Neural progenitor cell (in vitro differentiated cells): ENCODE results near the gene FUT7. TPM values are rescaled to one million over a fixed set of nuclear protein-coding genes. Genes with fewer than 3 reads are reported as not detected.
A peak's percentile ranks its signal among the peaks of the same experiment; 100 is the strongest.

Experiments
- DNase-seq: peaks from one replicate; pipeline ENCODE4 v3.0.0-alpha.2; 2016; ENCODE audit warnings: low spot score
- H2AFZ ChIP-seq: fragments of 200-600 bp; sonication (generic); replicated peaks from 2 replicates; pipeline ENCODE4 v1.6.1; 2016; ENCODE audit warnings: antibody characterized with exemption
- H3F3A ChIP-seq: fragments of 200-600 bp; sonication (generic); 2 replicates; pipeline ENCODE4 v1.6.1; 2016; ENCODE audit warnings: antibody characterized with exemption, low read depth
- H3K27ac ChIP-seq: fragments of 200-600 bp; sonication (generic); 2 replicates; pipeline ENCODE4 v1.5.1; 2016; ENCODE audit warnings: mild to moderate bottlenecking
- H3K27me3 ChIP-seq: fragments of 200-600 bp; sonication (generic); 2 replicates; pipeline ENCODE4 v1.6.1; 2016; ENCODE audit warnings: mild to moderate bottlenecking, moderate library complexity
- H3K36me3 ChIP-seq: fragments of 200-600 bp; sonication (generic); 2 replicates; pipeline ENCODE4 v1.5.1; 2016
- H3K4me1 ChIP-seq: fragments of 200-600 bp; sonication (generic); 2 replicates; pipeline ENCODE4 v1.6.1; 2016; ENCODE audit warnings: mixed run types
- H3K4me2 ChIP-seq: fragments of 200-600 bp; sonication (generic); 2 replicates; pipeline ENCODE4 v1.6.1; 2016
- H3K4me3 ChIP-seq: fragments of 200-600 bp; sonication (generic); 2 replicates; pipeline ENCODE4 v1.5.1; 2016
- H3K79me2 ChIP-seq: fragments of 200-600 bp; sonication (generic); 2 replicates; pipeline ENCODE4 v1.6.1; 2016; ENCODE audit warnings: low read depth
- H3K9ac ChIP-seq: fragments of 200-600 bp; sonication (generic); 2 replicates; pipeline ENCODE4 v1.6.1; 2016
- H3K9me3 ChIP-seq: fragments of 200-600 bp; sonication (generic); 2 replicates; pipeline ENCODE4 v1.5.1; 2016; ENCODE audit warnings: low read depth
- H4K20me1 ChIP-seq: fragments of 200-600 bp; sonication (generic); 2 replicates; pipeline ENCODE4 v1.6.1; 2016; ENCODE audit warnings: low read depth
- H3K27ac Mint-ChIP-seq: 3 replicates; pipeline ENCODE4 v1.8.0; 2021; ENCODE audit warnings: mixed read lengths
- H3K27me3 Mint-ChIP-seq: 2 replicates; pipeline ENCODE4 v1.8.0; 2022; ENCODE audit warnings: low read depth, mild to moderate bottlenecking, inconsistent platforms, moderate library complexity, mixed read lengths; ENCODE audit not compliant: insufficient read depth
- H3K36me3 Mint-ChIP-seq: 3 replicates; pipeline ENCODE4 v1.8.0; 2021; ENCODE audit warnings: mixed read lengths
- H3K4me1 Mint-ChIP-seq: 3 replicates; pipeline ENCODE4 v1.8.0; 2021; ENCODE audit warnings: mixed read lengths
- H3K4me3 Mint-ChIP-seq: 3 replicates; pipeline ENCODE4 v1.8.0; 2021; ENCODE audit warnings: mild to moderate bottlenecking, moderate library complexity, mixed read lengths
- H3K9me3 Mint-ChIP-seq: 3 replicates; pipeline ENCODE4 v1.8.0; 2020; ENCODE audit warnings: mixed read lengths
- CTCF ChIP-seq: fragments of 200-600 bp; sonication (generic); IDR thresholded peaks from 2 replicates; pipeline ENCODE4 v1.5.1; 2017; ENCODE audit warnings: antibody characterized with exemption, mild to moderate bottlenecking
- EZH2 ChIP-seq: fragments of 200-600 bp; sonication (generic); IDR thresholded peaks from 2 replicates; pipeline ENCODE4 v1.6.1; 2017; ENCODE audit warnings: antibody characterized with exemption, mild to moderate bottlenecking, moderate library complexity
- EZH2phosphoT487 ChIP-seq: fragments of 200-600 bp; sonication (generic); IDR thresholded peaks from 2 replicates; pipeline ENCODE4 v1.6.1; 2017; ENCODE audit warnings: antibody characterized with exemption
- total RNA-seq: library from RNA; depleted of rRNA; stranded (reverse); fragments of >200 nt; gene quantifications from 2 replicates; pipeline ENCODE4 v1.2.3, GENCODE V29; 2015; ENCODE audit warnings: low replicate concordance

Gene FUT7
- total RNA-seq, 1 donor from 2014 or later: not detected

GRCh38 chr9:137073992-137074399 lies 42.1 kb upstream of the FUT7 start:
- H3K36me3 ChIP-seq: no peaks in the 10 kb centered on the region
- H3K36me3 Mint-ChIP-seq: no peaks in the 10 kb centered on the region
- peaks cover 25% of the 10 kb centered on the region for H4K20me1 ChIP-seq
- no peaks in the 10 kb centered on the region for H3K9me3 Mint-ChIP-seq
- peaks cover 18% of the 10 kb centered on the region for H3K4me1 ChIP-seq
- no peak for DNase-seq
- no peak overlapping the region for H3K4me2 ChIP-seq
- peaks cover 26% of the 10 kb centered on the region for H3F3A ChIP-seq
- H3K27me3 Mint-ChIP-seq: peaks cover 45% of the 10 kb centered on the region
- peaks cover 8% of the 10 kb centered on the region for H3K4me1 Mint-ChIP-seq
- no peak overlapping the region for H3K4me3 Mint-ChIP-seq
- H3K79me2 ChIP-seq: no peaks in the 10 kb centered on the region
- no peaks in the 10 kb centered on the region for H3K9me3 ChIP-seq
- no peak overlapping the region for H3K9ac ChIP-seq
- H3K27me3 ChIP-seq: peaks cover 79% of the 10 kb centered on the region
- no peak overlapping the region for H3K4me3 ChIP-seq
- no peak overlapping the region for H3K27ac Mint-ChIP-seq
- H3K27ac ChIP-seq: no peak overlapping the region
- TF ChIP-seq EZH2: no peak
- TF ChIP-seq CTCF: no peak
- H2AFZ ChIP-seq: no peak overlapping the region

DNA sequence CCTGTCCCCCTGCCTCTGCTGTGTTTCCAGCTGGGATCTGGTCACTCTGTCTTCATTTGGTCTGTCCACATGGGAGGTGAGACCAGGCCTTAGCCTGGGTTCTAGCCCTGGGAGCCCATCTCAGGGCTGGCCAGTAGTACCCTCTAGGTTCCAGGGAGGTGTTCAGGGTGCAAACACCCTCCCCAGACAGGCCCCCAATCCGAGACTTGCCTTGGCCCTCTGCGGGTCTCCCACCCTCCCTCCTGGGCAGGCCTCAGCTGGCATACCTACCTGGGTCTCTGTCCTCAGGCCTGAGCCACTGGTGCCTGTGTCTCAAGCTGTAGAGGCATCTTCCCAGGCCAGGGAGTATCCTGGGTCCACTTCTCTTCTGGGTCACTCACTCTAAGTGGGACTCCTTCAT lies 39.4 kb upstream of the FUT7 start:
- Histone ChIP-seq H3F3A (peaks cover 22% of the 10 kb centered on the region), H3K4me1 (peaks cover 11% of the 10 kb centered on the region), H3K4me3 (peak overlapping the region; percentile 72), H2AFZ (no peak overlapping the region), H3K27me3 (peaks cover 57% of the 10 kb centered on the region), H4K20me1 (peaks cover 35% of the 10 kb centered on the region), H3K9me3 (no peaks in the 10 kb centered on the region), H3K79me2 (no peaks in the 10 kb centered on the region), H3K9ac (no peak overlapping the region), H3K4me2 (peak overlapping the region; percentile 84), H3K36me3 (no peaks in the 10 kb centered on the region), H3K27ac (no peak overlapping the region)
- TF ChIP-seq CTCF (no peak), EZH2phosphoT487 (no peak), EZH2 (no peak)
- peak overlapping the region; percentile 84 for H3K4me3 Mint-ChIP-seq
- H3K27ac Mint-ChIP-seq: peak overlapping the region; percentile 51
- H3K4me1 Mint-ChIP-seq: peaks cover 10% of the 10 kb centered on the region
- no peaks in the 10 kb centered on the region for H3K9me3 Mint-ChIP-seq
- no peaks in the 10 kb centered on the region for H3K36me3 Mint-ChIP-seq
- H3K27me3 Mint-ChIP-seq: peaks cover 31% of the 10 kb centered on the region
- DNase-seq: no peak

DNA sequence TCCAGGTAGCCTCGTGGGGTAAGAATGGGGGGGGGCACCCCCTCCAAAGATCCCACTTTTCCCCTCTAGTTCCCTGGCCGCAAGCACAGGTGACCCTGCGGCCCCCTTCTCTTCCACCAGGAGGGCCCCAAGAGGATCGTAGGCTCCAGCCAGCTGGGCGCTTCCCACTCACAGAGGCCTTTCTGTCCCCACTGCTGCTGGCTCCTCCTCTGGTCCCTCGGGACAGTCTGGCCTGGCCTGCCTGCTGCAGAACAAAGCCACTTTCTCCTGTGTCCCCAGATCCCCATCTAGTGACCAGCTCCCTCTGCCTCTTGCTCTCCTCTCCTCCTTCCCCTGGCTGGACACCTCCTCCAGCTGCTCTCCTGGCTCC lies 39.0 kb upstream of the FUT7 start:
- Mint-ChIP-seq H3K27ac (peak overlapping the region; percentile 51), H3K36me3 (no peaks in the 10 kb centered on the region), H3K9me3 (no peaks in the 10 kb centered on the region), H3K4me1 (peaks cover 10% of the 10 kb centered on the region), H3K4me3 (peak overlapping the region; percentile 84), H3K27me3 (peaks cover 27% of the 10 kb centered on the region)
- Histone ChIP-seq H3K79me2 (no peaks in the 10 kb centered on the region), H2AFZ (peak overlapping the region; percentile 12), H3K9me3 (no peaks in the 10 kb centered on the region), H3K27me3 (peaks cover 53% of the 10 kb centered on the region), H3K4me3 (peak overlapping the region; percentile 72), H4K20me1 (peaks cover 35% of the 10 kb centered on the region), H3K4me1 (peaks cover 11% of the 10 kb centered on the region), H3F3A (peaks cover 22% of the 10 kb centered on the region), H3K4me2 (peak overlapping the region; percentile 84), H3K36me3 (no peaks in the 10 kb centered on the region), H3K9ac (no peak overlapping the region), H3K27ac (no peak overlapping the region)
- TF ChIP-seq EZH2phosphoT487: no peak
- peak; percentile 12 for TF ChIP-seq CTCF
- no peak for DNase-seq
